ENCODE measurements around the gene ETFDH.

Gene ETFDH

GRCh38 chr4:158756588-158756987 is 84.5 kb downstream of the ETFDH start:
- DNase-seq = no peak

- no peak for DNase-seq
Measured at GRCh38 chr4:158758142-158758541, 86.0 kb downstream of the ETFDH start.

GRCh38 chr4:158758703-158759102 is 86.6 kb downstream of the ETFDH start:
- no peak for DNase-seq
